ENCODE results near the gene SAFB2. TPM values are rescaled to one million over a fixed set of nuclear protein-coding genes. Genes with fewer than 3 reads are reported as not detected.

The SAFB2 gene
- total and polyA plus RNA-seq, 9 of the 15 experiments (the other 6 are each of a cell fraction or from before 2014, with no cell fraction given) = 4.5 to 103 (median 47.3) TPM

GRCh38 chr19:5585461-5586299 is 36.9 kb downstream of the SAFB2 start (continued):
- TF ChIP-seq RAD21 (CRISPR knock-in tag; conservative IDR thresholded peaks at IDR 0.05 in 1 of 2, IDR thresholded peaks at IDR 0.05 in 1 of 2) (no peak), TCF7 (IDR thresholded peaks at IDR 0.05; ENCODE audit: borderline replicate concordance) (no peak), CBFB (CRISPR knock-in tag; IDR thresholded peaks at IDR 0.05) (0 out of 2 replicates have a peak, but pooled peaks have one; percentile 27), TRIM24 (IDR thresholded peaks at IDR 0.05) (no peak), ESRRB (CRISPR knock-in tag; IDR thresholded peaks at IDR 0.05; ENCODE audit: borderline replicate concordance) (no peak), TFAM (CRISPR knock-in tag; conservative IDR thresholded peaks at IDR 0.05) (no peak), PML (IDR thresholded peaks at IDR 0.05; ENCODE audit: low read length) (peak; percentile 57; the same call in 1 of the 2 replicates), HDAC3 (IDR thresholded peaks at IDR 0.05; ENCODE audit: borderline replicate concordance, partially characterized antibody) (no peak), MGA (IDR thresholded peaks at IDR 0.05) (no peak), NCOA1 (IDR thresholded peaks at IDR 0.05; ENCODE audit: low read depth) (no peak), MBD2 (IDR thresholded peaks at IDR 0.05; ENCODE audit: borderline replicate concordance, low read depth) (no peak), ZNF76 (CRISPR knock-in tag; IDR thresholded peaks at IDR 0.05; ENCODE audit: borderline replicate concordance) (no peak), PREB (CRISPR knock-in tag; IDR thresholded peaks at IDR 0.05) (no peak), TCFL5 (CRISPR knock-in tag; conservative IDR thresholded peaks at IDR 0.05) (no peak), ZNF766 (CRISPR knock-in tag; conservative IDR thresholded peaks at IDR 0.05) (no peak)

All from K562 (cell line).